GM21390 (cell line): ENCODE measurements around the gene FHL1.
"Not testable (repeated sequence)": the region's sequence is repeated elsewhere in the genome, so short reads cannot be mapped to it uniquely, and the experiment has no call there.

ENCODE experiments used
- ATAC-seq: cut with Tn5 transposase; IDR thresholded peaks from one replicate; pipeline ENCODE4 v1.9.1; 2021; ENCODE audit not compliant: unreplicated experiment

Gene FHL1

DNA sequence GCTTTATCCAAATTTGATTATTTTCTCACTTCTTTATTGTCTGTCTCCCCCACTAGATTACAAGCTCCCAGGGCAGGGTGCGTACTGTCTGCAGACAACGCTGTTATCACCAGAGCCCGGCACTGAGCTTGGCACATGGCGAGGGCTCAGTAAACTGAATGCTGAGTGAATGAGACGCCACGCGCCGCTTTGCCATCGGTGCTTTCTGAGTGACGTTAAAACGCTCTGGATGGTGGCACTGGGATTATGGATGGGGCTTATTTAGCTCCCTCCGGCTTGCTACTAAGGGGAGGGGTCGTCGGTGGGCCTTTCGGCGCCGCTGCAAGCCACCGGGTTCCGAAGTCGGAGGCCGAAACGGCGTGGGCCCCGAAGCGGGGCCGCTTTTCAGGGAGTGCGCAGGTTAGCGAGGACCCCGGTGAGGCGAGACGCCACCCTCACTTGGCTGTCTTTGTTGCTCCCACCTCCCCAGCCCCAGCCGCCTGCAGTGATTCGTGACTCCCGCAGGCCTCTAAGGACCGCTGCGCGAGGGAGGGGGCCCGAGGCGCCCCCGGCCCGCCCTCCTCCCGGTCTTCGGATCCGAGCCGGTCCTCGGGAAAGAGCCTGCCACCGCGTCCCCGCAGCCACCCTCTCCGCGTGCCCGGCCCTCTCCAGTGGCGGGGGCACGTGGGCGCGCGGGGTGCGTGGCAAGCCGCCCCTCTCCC lies 569 bp upstream of the FHL1 start:
- ATAC-seq, result no peak

- ATAC-seq, result no peak
Measured at GRCh38 chrX:136147976-136148375, 643 bp downstream of the FHL1 start.

DNA sequence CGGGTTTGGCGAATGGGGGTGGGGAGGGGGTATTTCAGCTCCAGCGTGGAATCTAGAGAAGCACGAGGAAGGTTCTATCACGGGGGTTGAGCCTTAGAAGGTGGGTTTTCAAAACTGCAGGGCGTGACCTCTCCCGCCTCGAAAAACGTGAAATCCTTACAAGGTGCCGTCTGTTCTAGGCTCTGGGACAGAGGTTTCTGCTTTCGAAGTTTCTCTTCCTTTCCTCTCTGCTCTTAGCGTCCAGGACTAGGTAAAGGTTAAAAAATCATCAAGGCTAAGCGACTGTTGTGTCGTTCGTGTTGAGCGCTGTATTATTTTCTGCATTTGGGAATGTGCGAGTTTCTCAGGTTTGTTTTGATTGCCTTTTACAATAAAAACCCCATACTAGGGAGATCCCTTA lies 1.1 kb downstream of the FHL1 start:
- no peak for ATAC-seq

GRCh38 chrX:136154998-136155397 lies 7.7 kb downstream of the FHL1 start:
- ATAC-seq, result no peak

GRCh38 chrX:136156560-136157117 lies 9.3 kb downstream of the FHL1 start:
- ATAC-seq, result no peak

DNA sequence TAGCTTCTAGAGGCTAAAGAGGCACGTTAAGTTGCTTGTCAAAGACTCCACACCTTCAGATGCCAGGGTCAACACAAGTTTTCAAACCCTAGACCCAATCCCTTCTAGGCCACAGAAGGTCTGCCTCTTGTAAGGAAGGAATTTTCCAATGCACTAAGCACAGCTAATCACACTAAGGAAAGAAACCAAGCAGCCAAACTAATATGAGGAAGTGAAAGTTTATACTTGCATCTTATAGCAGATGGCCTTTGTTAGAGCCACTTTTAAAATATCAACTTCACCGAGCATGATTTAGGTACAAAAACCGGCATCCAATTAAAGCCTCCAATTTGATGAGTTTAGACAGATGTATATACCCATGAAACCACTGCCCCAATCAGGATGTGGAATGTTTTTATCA lies 9.9 kb downstream of the FHL1 start:
- ATAC-seq, result no peak

DNA sequence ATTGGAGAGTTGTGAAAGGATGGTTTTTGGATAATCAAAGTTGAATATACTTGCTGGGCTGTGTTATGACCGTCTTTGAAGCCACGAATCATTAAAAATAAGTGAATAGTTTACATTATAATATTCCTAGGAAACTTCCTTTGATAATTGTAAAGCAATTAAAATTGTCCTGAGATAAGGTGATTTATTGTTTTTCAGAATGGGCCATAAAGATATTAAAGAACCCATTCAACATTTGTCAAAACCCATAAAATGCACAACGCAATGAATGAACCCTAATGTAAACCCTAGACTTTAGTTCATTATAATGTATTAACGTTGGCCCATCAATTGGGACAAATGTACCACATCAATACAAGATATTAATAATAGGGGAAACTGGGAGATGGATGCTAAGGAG lies 11.4 kb downstream of the FHL1 start:
- no peak for ATAC-seq

DNA sequence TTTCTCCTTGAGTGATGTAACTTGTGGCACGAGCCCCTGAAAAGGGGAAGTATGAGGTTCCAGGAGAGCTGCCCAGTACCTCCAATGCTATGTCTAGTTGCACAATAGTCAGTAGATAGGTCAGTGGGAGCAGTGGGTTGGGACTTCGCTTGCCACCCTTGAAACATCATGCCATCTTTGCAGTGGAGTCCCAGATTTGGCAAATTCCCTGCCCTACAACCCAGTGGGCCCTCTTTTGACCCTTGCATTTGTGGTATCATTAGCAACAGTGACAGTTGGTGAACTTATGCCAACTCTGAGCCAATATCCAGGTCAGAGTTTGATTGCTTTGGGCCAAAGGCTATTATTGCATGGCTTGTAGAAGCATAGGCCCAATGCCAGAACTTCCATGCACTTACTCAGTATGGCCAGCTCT lies 12.3 kb downstream of the FHL1 start:
- ATAC-seq, result no peak

- ATAC-seq, result peak; percentile 67
Measured at GRCh38 chrX:136162827-136163570, 15.7 kb downstream of the FHL1 start.

GRCh38 chrX:136163689-136164088 lies 16.4 kb downstream of the FHL1 start:
- ATAC-seq, result no peak

DNA sequence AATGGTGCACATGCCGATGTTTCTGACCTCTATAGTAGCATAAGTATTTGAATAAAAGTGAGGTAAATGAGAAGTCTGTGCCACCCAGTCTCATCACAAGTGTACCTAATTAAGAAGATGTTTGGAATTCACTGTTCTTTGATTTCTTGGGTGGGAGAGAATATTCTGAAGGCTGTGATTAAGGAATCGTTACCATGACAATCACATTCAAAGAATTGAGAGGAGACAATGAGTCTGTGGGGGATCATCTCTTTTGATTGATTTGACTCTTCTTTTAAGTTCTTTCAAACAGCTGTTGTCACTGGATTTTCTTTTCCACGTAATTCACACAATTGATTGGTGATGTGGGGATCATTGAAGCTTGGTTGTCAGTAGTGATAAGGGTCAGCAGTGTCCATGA lies 18.1 kb downstream of the FHL1 start:
- no peak for ATAC-seq

DNA sequence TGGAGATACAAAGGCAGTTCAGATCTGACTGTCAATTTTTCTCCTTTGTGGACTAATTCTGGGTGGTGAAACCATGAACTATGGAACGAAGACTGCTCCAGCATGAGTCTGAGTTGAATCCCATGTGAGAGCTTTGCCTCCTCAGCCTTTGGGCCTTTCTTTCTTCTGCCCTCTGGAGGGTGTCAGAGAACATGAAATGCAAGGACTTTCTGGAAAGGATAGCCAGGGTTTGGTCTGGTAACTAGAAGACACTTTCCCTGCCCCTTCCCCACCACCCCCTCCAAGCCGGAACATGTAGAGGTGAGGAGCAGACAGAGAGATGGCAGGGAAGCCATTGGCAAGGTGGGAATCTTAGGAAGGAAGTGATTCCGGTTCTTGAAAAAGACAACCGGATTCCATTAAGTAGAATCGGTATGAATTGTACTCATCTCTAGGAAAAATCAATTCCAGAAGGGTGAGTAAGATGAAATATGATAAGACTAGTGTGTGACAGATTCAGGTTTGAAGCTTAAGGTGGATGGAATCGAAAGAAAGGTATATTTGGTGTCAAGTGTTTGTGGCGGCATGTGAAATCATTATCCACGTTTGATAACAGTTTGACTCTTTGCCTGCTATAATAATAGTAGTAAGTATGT lies 19.0 kb downstream of the FHL1 start:
- ATAC-seq, result no peak

DNA sequence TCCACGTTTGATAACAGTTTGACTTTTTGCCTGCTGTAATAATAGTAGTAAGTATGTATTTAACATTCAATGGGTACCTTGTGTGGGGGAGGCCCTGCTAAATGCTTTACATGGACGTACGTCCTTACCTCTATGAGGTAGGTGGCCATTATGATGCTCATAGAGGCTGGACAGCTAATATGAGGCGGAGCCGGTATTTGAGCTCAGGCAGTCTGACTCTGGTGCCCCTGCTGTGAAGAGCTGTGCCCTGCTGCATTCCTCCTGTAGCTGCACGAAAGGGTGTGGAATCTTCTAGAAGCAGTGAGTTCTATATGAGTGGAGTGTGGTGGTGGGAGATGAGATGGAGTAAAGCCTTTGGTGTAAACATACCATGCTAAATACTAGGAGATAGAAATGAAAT lies 20.7 kb downstream of the FHL1 start:
- ATAC-seq, result not testable (repeated sequence)

DNA sequence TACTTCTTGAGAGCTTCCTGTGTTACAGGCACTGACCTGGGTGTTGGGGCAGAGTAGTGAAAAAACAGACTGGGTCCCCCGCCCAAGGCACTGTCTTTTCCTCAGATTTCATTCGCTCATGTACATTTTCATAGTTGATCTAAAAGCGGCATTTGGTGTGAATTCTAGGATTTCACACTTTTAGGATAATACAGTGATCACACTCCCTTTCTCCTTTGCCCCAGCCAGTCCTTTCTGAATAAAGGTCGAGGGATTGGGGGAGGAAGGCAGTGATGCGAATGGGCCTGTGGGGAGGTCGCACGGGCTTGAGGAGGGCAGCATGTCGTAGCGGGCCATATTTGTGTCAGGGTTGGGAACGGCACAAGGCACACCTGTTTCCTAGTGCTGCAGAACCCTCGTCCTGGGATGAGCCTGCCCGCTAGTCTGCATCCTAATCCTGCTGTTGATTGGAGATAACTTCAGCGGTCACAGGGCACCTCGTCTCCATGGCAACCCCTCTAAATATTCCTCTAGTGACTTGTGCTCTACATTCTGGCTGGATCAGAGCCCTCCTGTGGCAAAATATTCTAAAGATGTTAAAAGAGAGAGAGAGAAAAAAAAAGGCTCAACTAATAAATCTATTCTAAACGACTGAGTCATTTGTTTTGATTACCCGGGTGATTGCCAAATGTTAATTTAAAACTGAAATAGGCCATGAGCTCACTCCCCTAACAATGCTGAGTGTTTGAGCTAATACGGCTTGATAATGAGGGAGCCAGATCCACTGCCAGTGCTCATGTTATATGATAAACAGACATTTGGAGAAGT lies 21.8 kb downstream of the FHL1 start:
- ATAC-seq, result no peak

DNA sequence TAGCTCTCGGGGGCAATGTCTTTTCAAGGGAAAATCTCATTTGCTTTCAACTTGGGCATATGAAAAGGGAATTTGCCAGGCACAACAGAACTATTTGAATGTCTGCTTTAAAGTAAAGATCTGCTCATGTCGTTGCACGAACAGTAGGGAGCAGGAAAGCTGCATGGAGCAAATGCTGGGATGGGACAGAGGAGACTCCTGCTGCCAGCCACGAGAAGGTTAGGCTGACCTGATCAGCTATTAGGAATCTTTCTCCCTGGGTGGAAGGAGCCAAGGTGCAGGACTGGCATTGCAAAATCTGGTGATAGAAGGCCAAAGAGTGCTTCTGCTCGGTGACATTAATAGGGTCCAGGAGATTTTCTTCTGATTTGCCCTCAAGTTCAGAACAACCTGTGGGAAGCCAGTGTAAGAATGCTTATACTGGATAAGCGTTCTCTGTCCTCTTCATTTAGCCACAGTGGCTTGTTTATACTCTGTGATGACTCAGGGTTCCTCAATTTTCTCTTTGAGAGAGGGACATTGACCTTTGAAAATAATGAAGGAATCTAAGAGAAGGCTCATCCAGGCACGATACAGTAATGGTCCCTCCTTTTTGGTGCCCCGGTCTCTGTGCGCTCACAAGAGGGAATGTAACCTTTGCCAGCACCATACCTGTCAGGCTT lies 22.9 kb downstream of the FHL1 start:
- no peak for ATAC-seq

- ATAC-seq, result no peak
Measured at GRCh38 chrX:136171420-136171819, 24.1 kb downstream of the FHL1 start.

DNA sequence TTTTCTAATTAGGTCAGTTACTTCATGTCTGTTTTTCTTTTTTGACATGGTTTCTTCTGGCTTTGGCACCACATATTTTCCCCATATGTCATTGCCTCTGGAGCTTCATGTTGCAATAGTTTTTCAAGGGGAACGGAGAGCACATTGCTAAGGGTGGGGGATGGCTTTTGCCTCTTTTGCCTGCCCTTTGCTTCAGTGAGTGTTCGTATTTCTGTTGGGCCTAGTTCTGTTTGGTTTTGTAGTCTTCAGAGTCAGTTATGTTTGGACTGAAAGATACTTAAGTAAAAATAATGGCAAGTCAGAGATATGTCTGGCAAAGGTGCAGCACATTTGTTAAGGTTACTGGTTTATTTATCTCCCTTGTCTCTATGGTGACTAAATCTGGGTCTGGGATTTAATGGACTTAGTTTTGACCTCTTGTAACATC lies 29.1 kb downstream of the FHL1 start:
- ATAC-seq, result no peak

DNA sequence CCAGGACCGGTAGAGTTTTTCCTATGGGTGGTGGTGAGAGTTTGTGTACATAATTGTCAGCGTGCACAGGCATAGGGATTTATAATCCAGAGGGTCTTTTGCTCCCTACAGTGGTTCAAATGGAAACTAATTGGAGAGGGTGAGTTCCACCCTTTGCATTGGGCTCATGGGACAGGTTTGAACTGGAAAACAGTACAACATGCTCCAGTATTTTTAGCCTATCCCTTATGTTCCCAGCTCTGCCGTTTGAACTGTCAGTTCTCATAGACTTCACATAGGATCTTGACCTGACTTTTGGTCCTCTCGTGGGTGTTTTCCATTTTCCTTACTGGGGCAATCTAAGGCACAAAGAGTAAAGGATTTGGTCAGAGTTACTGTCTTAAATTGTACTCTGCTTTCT lies 31.8 kb downstream of the FHL1 start:
- no peak for ATAC-seq

DNA sequence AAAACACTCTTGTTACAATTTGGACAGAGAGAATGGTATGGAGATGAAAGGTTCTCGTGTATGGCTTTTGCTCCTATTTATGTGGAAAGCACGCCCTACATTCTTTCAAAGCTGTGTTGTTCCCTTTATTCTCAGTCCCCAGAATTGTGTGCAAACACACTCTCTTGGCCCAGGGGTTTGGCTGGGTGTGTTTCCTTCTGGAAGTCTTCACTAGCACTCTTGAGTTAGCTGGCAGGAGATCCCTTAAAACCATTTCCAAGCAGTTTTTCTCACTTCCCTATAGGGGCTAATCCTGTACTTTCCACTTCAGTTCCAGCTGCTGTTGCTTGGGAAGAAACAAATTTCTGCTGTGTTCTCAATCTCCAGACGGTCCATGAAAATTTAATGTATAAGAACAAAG lies 35.1 kb downstream of the FHL1 start:
- no peak for ATAC-seq

- no peak for ATAC-seq
Measured at GRCh38 chrX:136183172-136183571, 35.8 kb downstream of the FHL1 start.

- no peak for ATAC-seq
Measured at GRCh38 chrX:136183917-136184316, 36.6 kb downstream of the FHL1 start.
